Astrocyte of the spinal cord (primary cell): ENCODE measurements around the gene ZNF236.

ENCODE experiments used
- DNase-seq: peaks from one replicate; pipeline ENCODE4 v3.0.0; 2011; ENCODE audit warnings: low read depth, low spot score
- H3K4me3 ChIP-seq: 2 replicates; pipeline ENCODE4 v1.5.1; 2011; ENCODE audit warnings: low read depth, mild to moderate bottlenecking, low read length, moderate library complexity
- CTCF ChIP-seq: IDR thresholded peaks from 2 replicates; pipeline ENCODE4 v1.5.1; 2012; ENCODE audit warnings: low read depth, mild to moderate bottlenecking, low read length, inconsistent platforms
- in situ Hi-C: cut with HindIII; loops from 2 replicates; pipeline ENCODE4 v1.10.0; 2017; ENCODE audit warnings: low sequenced_read_pairs

ZNF236 gene

GRCh38 chr18:77000527-77000926 lies 178.2 kb downstream of the ZNF236 start:
- peak; percentile 99 for TF ChIP-seq CTCF
- no peak overlapping the region for H3K4me3 ChIP-seq
- in situ Hi-C loops, result no loop called here
- DNase-seq, result peak; percentile 46

GRCh38 chr18:77001041-77001440 lies 178.7 kb downstream of the ZNF236 start:
- no peak overlapping the region for H3K4me3 ChIP-seq
- in situ Hi-C loops, result no loop called here
- no peak for TF ChIP-seq CTCF
- no peak for DNase-seq

- in situ Hi-C loops, result no loop called here
- no peak overlapping the region for H3K4me3 ChIP-seq
- no peak for DNase-seq
- no peak for TF ChIP-seq CTCF
Measured at GRCh38 chr18:77001979-77002378, 179.6 kb downstream of the ZNF236 start.

GRCh38 chr18:77002496-77002895 lies 180.1 kb downstream of the ZNF236 start:
- TF ChIP-seq CTCF, result no peak
- no peak for DNase-seq
- in situ Hi-C loops, result no loop called here
- no peak overlapping the region for H3K4me3 ChIP-seq

GRCh38 chr18:77003316-77003715 lies 181.0 kb downstream of the ZNF236 start:
- H3K4me3 ChIP-seq, result no peak overlapping the region
- TF ChIP-seq CTCF, result no peak
- no peak for DNase-seq
- in situ Hi-C loops, result no loop called here

- no peak overlapping the region for H3K4me3 ChIP-seq
- in situ Hi-C loops, result no loop called here
- no peak for TF ChIP-seq CTCF
- no peak for DNase-seq
Measured at GRCh38 chr18:77004555-77005380, 182.4 kb downstream of the ZNF236 start.
